Neural progenitor cell (in vitro differentiated cells): ENCODE data around the gene RAPGEF6. TPM values are rescaled to one million over a fixed set of nuclear protein-coding genes. Genes with fewer than 3 reads are reported as not detected.

Experiments
- DNase-seq: peaks from one replicate; pipeline ENCODE4 v3.0.0-alpha.2; 2016; ENCODE audit warnings: low spot score
- H2AFZ ChIP-seq: fragments of 200-600 bp; sonication (generic); replicated peaks from 2 replicates; pipeline ENCODE4 v1.6.1; 2016; ENCODE audit warnings: antibody characterized with exemption
- H3F3A ChIP-seq: fragments of 200-600 bp; sonication (generic); 2 replicates; pipeline ENCODE4 v1.6.1; 2016; ENCODE audit warnings: antibody characterized with exemption, low read depth
- H3K27ac ChIP-seq: fragments of 200-600 bp; sonication (generic); 2 replicates; pipeline ENCODE4 v1.5.1; 2016; ENCODE audit warnings: mild to moderate bottlenecking
- H3K27me3 ChIP-seq: fragments of 200-600 bp; sonication (generic); 2 replicates; pipeline ENCODE4 v1.6.1; 2016; ENCODE audit warnings: mild to moderate bottlenecking, moderate library complexity
- H3K36me3 ChIP-seq: fragments of 200-600 bp; sonication (generic); 2 replicates; pipeline ENCODE4 v1.5.1; 2016
- H3K4me1 ChIP-seq: fragments of 200-600 bp; sonication (generic); 2 replicates; pipeline ENCODE4 v1.6.1; 2016; ENCODE audit warnings: mixed run types
- H3K4me2 ChIP-seq: fragments of 200-600 bp; sonication (generic); 2 replicates; pipeline ENCODE4 v1.6.1; 2016
- H3K4me3 ChIP-seq: fragments of 200-600 bp; sonication (generic); 2 replicates; pipeline ENCODE4 v1.5.1; 2016
- H3K79me2 ChIP-seq: fragments of 200-600 bp; sonication (generic); 2 replicates; pipeline ENCODE4 v1.6.1; 2016; ENCODE audit warnings: low read depth
- H3K9ac ChIP-seq: fragments of 200-600 bp; sonication (generic); 2 replicates; pipeline ENCODE4 v1.6.1; 2016
- H3K9me3 ChIP-seq: fragments of 200-600 bp; sonication (generic); 2 replicates; pipeline ENCODE4 v1.5.1; 2016; ENCODE audit warnings: low read depth
- H4K20me1 ChIP-seq: fragments of 200-600 bp; sonication (generic); 2 replicates; pipeline ENCODE4 v1.6.1; 2016; ENCODE audit warnings: low read depth
- H3K27ac Mint-ChIP-seq: 3 replicates; pipeline ENCODE4 v1.8.0; 2021; ENCODE audit warnings: mixed read lengths
- H3K27me3 Mint-ChIP-seq: 2 replicates; pipeline ENCODE4 v1.8.0; 2022; ENCODE audit warnings: low read depth, mild to moderate bottlenecking, inconsistent platforms, moderate library complexity, mixed read lengths; ENCODE audit not compliant: insufficient read depth
- H3K36me3 Mint-ChIP-seq: 3 replicates; pipeline ENCODE4 v1.8.0; 2021; ENCODE audit warnings: mixed read lengths
- H3K4me1 Mint-ChIP-seq: 3 replicates; pipeline ENCODE4 v1.8.0; 2021; ENCODE audit warnings: mixed read lengths
- H3K4me3 Mint-ChIP-seq: 3 replicates; pipeline ENCODE4 v1.8.0; 2021; ENCODE audit warnings: mild to moderate bottlenecking, moderate library complexity, mixed read lengths
- H3K9me3 Mint-ChIP-seq: 3 replicates; pipeline ENCODE4 v1.8.0; 2020; ENCODE audit warnings: mixed read lengths
- EZH2 ChIP-seq: fragments of 200-600 bp; sonication (generic); IDR thresholded peaks from 2 replicates; pipeline ENCODE4 v1.6.1; 2017; ENCODE audit warnings: antibody characterized with exemption, mild to moderate bottlenecking, moderate library complexity
- EZH2phosphoT487 ChIP-seq: fragments of 200-600 bp; sonication (generic); IDR thresholded peaks from 2 replicates; pipeline ENCODE4 v1.6.1; 2017; ENCODE audit warnings: antibody characterized with exemption
- total RNA-seq: library from RNA; depleted of rRNA; stranded (reverse); fragments of >200 nt; gene quantifications from 2 replicates; pipeline ENCODE4 v1.2.3, GENCODE V29; 2015; ENCODE audit warnings: low replicate concordance
- TF ChIP-seq, protein P1 (sequence below): fragments of 200-600 bp; sonication (generic); IDR thresholded peaks from 2 replicates; pipeline ENCODE4 v1.5.1; 2017; ENCODE audit warnings: antibody characterized with exemption, mild to moderate bottlenecking

Gene RAPGEF6
- total RNA-seq, 1 donor from 2014 or later: 18.1 TPM

DNA sequence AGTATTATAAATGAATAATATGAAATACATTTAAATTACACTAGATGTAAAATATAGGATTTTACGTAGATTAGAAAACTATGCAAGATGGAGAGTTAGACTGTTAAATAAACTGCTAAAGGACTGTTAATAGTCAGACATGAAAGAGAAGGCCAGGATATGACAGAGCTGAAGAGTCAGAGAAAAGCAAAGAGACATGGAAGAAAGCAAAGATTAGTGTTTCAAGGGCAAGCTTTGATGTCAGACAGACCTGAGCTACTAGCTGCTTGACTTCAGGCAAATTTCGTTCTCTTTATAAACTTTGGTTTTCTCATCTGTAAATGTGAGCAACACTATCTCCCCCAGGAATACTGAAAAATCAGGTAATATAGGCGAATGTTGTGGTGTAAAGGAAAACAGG, 161.3 kb downstream of the RAPGEF6 start:
- H3K27me3 ChIP-seq: no peaks in the 10 kb centered on the region
- H3K4me1 Mint-ChIP-seq: no peaks in the 10 kb centered on the region

DNA sequence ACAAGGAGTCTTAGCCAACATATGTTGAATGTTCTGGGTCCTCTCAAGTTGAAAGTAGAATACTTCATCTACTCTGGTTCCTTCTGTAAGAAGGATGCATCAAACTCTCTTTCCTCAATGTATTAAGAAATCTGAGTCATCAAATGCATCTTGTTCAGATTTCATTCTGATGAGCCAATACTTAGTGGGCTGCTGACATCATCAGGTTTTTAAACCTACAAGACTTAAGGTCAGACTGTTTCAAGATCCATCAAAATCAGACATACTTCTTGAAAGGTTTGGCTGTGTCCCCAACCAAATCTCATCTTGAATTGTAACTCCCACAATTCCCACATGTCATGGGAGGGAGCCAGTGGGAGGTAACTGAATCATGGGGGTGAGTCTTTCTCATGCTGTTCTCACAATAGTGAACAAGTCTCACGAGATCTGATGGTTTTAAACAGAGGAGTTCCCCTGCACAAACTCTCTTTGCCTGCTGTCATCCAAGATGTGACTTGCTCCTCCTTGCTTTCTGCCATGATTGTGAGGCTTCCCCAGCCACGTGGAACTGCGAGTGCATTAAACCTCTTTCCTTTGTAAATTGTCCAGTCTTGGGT, 168.8 kb downstream of the RAPGEF6 start:
- no peak overlapping the region for H3K4me3 ChIP-seq
- TF ChIP-seq, protein P1, sequence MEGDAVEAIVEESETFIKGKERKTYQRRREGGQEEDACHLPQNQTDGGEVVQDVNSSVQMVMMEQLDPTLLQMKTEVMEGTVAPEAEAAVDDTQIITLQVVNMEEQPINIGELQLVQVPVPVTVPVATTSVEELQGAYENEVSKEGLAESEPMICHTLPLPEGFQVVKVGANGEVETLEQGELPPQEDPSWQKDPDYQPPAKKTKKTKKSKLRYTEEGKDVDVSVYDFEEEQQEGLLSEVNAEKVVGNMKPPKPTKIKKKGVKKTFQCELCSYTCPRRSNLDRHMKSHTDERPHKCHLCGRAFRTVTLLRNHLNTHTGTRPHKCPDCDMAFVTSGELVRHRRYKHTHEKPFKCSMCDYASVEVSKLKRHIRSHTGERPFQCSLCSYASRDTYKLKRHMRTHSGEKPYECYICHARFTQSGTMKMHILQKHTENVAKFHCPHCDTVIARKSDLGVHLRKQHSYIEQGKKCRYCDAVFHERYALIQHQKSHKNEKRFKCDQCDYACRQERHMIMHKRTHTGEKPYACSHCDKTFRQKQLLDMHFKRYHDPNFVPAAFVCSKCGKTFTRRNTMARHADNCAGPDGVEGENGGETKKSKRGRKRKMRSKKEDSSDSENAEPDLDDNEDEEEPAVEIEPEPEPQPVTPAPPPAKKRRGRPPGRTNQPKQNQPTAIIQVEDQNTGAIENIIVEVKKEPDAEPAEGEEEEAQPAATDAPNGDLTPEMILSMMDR: no peak
- H3K27me3 Mint-ChIP-seq: peaks cover 2% of the 10 kb centered on the region

More for the DNA sequence above, 161.3 kb downstream of the RAPGEF6 start:
- Histone ChIP-seq H2AFZ (no peak overlapping the region), H3K36me3 (peaks cover 2% of the 10 kb centered on the region), H3K9ac (no peak overlapping the region), H3K79me2 (no peaks in the 10 kb centered on the region), H3K4me2 (no peak overlapping the region), H3K27ac (no peak overlapping the region), H3F3A (no peaks in the 10 kb centered on the region), H3K9me3 (no peaks in the 10 kb centered on the region), H3K4me3 (no peak overlapping the region), H4K20me1 (no peaks in the 10 kb centered on the region), H3K4me1 (no peaks in the 10 kb centered on the region)
- TF ChIP-seq, protein P1: no peak
- TF ChIP-seq EZH2phosphoT487 (no peak), EZH2 (no peak)
- no peak for DNase-seq
- H3K27me3 Mint-ChIP-seq: no peaks in the 10 kb centered on the region
- H3K9me3 Mint-ChIP-seq: no peaks in the 10 kb centered on the region
- H3K4me3 Mint-ChIP-seq: no peak overlapping the region
- no peak overlapping the region for H3K27ac Mint-ChIP-seq
- H3K36me3 Mint-ChIP-seq: peaks cover 15% of the 10 kb centered on the region

DNA sequence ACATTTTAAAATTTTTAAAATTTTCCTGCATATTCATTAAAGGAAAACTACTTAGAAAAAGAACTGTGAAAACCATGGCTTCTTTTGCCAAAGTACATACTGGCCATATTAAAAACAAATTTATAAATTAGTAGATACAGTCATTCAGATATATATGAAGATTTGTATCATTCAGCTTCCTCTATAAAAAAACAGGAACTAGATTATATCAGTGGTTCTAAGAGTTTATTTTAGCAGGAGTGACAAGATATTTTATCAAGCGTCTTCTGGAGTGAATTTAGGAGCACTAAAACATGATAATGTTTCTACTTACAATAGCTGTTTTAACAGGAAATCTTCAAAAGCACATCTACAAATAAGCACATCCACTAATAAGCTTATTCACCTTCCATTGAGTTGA, 171.4 kb downstream of the RAPGEF6 start:
- peaks cover 2% of the 10 kb centered on the region for H3K27me3 Mint-ChIP-seq
- no peak overlapping the region for H3K4me2 ChIP-seq
- no peaks in the 10 kb centered on the region for H4K20me1 ChIP-seq
- no peaks in the 10 kb centered on the region for H3K79me2 ChIP-seq
- H3K9me3 Mint-ChIP-seq: no peaks in the 10 kb centered on the region
- no peaks in the 10 kb centered on the region for H3K4me1 Mint-ChIP-seq
- no peaks in the 10 kb centered on the region for H3K27me3 ChIP-seq
- DNase-seq: no peak
- peaks cover 24% of the 10 kb centered on the region for H3K36me3 Mint-ChIP-seq
- H3K4me1 ChIP-seq: no peaks in the 10 kb centered on the region
- H3K36me3 ChIP-seq: no peaks in the 10 kb centered on the region
- no peak overlapping the region for H3K27ac ChIP-seq
- H2AFZ ChIP-seq: no peak overlapping the region
- no peaks in the 10 kb centered on the region for H3F3A ChIP-seq
- H3K4me3 ChIP-seq: no peak overlapping the region
- H3K4me3 Mint-ChIP-seq: no peak overlapping the region
- TF ChIP-seq EZH2 (no peak), EZH2phosphoT487 (no peak)
- TF ChIP-seq, protein P1: no peak
- no peaks in the 10 kb centered on the region for H3K9me3 ChIP-seq
- no peak overlapping the region for H3K27ac Mint-ChIP-seq
- H3K9ac ChIP-seq: no peak overlapping the region

More for the DNA sequence above, 168.8 kb downstream of the RAPGEF6 start:
- Mint-ChIP-seq H3K9me3 (no peaks in the 10 kb centered on the region), H3K4me3 (no peak overlapping the region), H3K4me1 (no peaks in the 10 kb centered on the region), H3K27ac (no peak overlapping the region), H3K36me3 (peaks cover 22% of the 10 kb centered on the region)
- H3K9me3 ChIP-seq: no peaks in the 10 kb centered on the region
- H3K4me1 ChIP-seq: no peaks in the 10 kb centered on the region
- DNase-seq: no peak
- no peaks in the 10 kb centered on the region for H3K36me3 ChIP-seq
- no peak overlapping the region for H3K27ac ChIP-seq
- no peaks in the 10 kb centered on the region for H3F3A ChIP-seq
- no peaks in the 10 kb centered on the region for H4K20me1 ChIP-seq
- H3K9ac ChIP-seq: no peak overlapping the region
- H3K4me2 ChIP-seq: no peak overlapping the region
- no peak overlapping the region for H2AFZ ChIP-seq
- H3K27me3 ChIP-seq: no peaks in the 10 kb centered on the region
- no peaks in the 10 kb centered on the region for H3K79me2 ChIP-seq
